DOHH2 (cell line): ENCODE measurements around the gene RAET1E.

Experiments
- CTCF ChIP-seq: fragments of 200-600 bp; sonication (generic); IDR thresholded peaks from one replicate; pipeline ENCODE4 v1.5.1; 2014; ENCODE audit warnings: antibody characterized with exemption, mild to moderate bottlenecking, low read depth, low read length; ENCODE audit not compliant: poor library complexity, severe bottlenecking
- EZH2phosphoT487 ChIP-seq: fragments of 200-600 bp; sonication (generic); IDR thresholded peaks from 2 replicates; pipeline ENCODE4 v1.6.1; 2017; ENCODE audit warnings: borderline replicate concordance, mild to moderate bottlenecking, antibody characterized with exemption, low read length, moderate library complexity, mixed read lengths

- TF ChIP-seq CTCF: no peak
- TF ChIP-seq EZH2phosphoT487: no peak
These were observed 38.8 kb upstream of the RAET1E start for GRCh38 chr6:149936743-149937142.
